Activated naive CD8-positive, alpha-beta T cell (primary cell): Measurements from ENCODE around the gene C11orf87.

Source experiments
- H3K27ac Mint-ChIP-seq: one replicate; pipeline ENCODE4 v1.8.0; 2021; ENCODE audit warnings: mixed read lengths
- H3K27me3 Mint-ChIP-seq: one replicate; pipeline ENCODE4 v1.8.0; 2021; ENCODE audit warnings: mixed read lengths
- H3K36me3 Mint-ChIP-seq: one replicate; pipeline ENCODE4 v1.8.0; 2021; ENCODE audit warnings: mixed read lengths
- H3K4me1 Mint-ChIP-seq: one replicate; pipeline ENCODE4 v1.8.0; 2021; ENCODE audit warnings: low read depth, mixed read lengths
- H3K4me3 Mint-ChIP-seq: one replicate; pipeline ENCODE4 v1.8.0; 2021; ENCODE audit warnings: mild to moderate bottlenecking, mixed read lengths
- H3K9me3 Mint-ChIP-seq: one replicate; pipeline ENCODE4 v1.8.0; 2021; ENCODE audit warnings: low read depth, mixed read lengths

The C11orf87 gene

DNA sequence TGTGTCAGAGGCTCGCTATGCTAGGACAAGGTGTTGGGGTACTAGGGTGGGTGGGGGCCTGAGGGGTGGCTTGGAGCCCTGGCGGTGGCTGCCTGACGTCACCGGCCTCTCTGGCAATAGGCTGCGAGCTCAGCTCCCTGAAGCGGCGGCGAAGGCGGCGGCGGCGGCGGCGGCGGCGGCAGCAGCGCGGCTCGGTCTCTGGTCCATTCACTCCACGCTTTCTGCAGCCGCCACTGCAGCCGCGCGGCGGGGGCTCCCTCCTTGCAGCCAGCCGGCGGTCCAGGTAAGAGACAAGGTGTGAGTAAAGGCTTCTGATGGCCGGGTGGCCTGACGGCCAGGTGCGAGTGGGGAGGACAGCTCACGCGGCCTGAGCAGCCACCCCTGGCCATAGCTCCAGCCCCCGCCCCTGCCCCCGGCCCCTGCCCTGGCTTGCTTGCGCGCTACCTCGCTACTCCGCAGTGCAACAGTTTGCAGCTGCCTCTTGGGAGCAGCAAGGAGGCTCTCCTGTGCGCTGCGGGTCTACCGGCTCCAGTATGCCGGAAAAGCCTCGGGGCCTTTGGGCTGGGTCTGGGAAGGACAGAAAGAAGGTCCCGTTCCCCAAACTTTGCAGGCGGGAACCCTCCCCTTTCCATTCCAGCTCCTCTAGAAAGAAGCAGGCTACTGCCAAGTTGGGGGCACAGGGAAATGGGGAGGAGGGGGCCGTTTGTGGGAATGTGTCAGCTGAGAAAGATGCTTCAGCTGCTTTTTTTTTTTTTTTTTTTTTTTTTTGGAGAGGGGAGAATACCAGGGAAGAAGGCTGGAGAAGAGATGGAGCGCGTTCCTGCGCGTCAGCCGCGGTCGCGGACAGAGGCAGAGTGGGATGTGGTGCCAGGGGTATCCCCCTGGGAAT lies at the start of gene C11orf87:
C11orf87 (plus strand) TSS at position 210 of the 889 bp plus-strand sequence. CDS start 1,444 bp downstream, outside the sequence.
- Mint-ChIP-seq H3K36me3 (no peaks in the 10 kb centered on the region), H3K9me3 (no peaks in the 10 kb centered on the region), H3K4me1 (peaks cover 4% of the 10 kb centered on the region), H3K27me3 (peaks cover 19% of the 10 kb centered on the region), H3K27ac (no peak within 1 kb of the TSS), H3K4me3 (no peak within 1 kb of the TSS)

GRCh38 chr11:109374032-109374431 lies 48.0 kb upstream of the C11orf87 start:
- peaks cover 3% of the 10 kb centered on the region for H3K27me3 Mint-ChIP-seq
- no peak overlapping the region for H3K27ac Mint-ChIP-seq
- H3K4me3 Mint-ChIP-seq = no peak overlapping the region
- H3K36me3 Mint-ChIP-seq = no peaks in the 10 kb centered on the region
- no peaks in the 10 kb centered on the region for H3K4me1 Mint-ChIP-seq
- H3K9me3 Mint-ChIP-seq = peaks cover 19% of the 10 kb centered on the region

GRCh38 chr11:109374441-109374840 lies 47.5 kb upstream of the C11orf87 start:
- Mint-ChIP-seq H3K27ac (no peak overlapping the region), H3K4me1 (no peaks in the 10 kb centered on the region), H3K27me3 (peaks cover 3% of the 10 kb centered on the region), H3K9me3 (peaks cover 18% of the 10 kb centered on the region), H3K36me3 (no peaks in the 10 kb centered on the region), H3K4me3 (no peak overlapping the region)

GRCh38 chr11:109377039-109377742 lies 44.8 kb upstream of the C11orf87 start:
- Mint-ChIP-seq H3K27ac (no peak overlapping the region), H3K36me3 (no peaks in the 10 kb centered on the region), H3K4me1 (no peaks in the 10 kb centered on the region), H3K4me3 (no peak overlapping the region), H3K27me3 (peaks cover 1% of the 10 kb centered on the region), H3K9me3 (peaks cover 4% of the 10 kb centered on the region)

DNA sequence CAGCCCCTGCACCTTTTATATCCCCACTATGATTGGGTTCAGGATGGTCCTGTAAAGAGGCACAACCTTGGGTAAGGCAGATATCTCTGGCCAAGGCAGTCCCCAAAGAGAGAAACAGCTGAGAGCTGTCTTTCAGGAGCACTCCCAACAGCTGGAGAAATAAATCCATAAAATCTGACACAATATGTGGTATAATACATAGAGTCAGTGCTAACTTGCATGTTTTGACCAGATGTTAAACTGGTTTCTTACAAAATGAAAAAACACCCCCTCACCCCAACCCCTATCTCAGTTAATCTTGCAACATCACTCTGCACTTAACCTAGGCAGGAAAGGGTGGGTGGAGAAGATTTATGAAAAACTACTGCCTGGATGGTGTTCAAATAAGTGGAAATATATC lies 44.0 kb upstream of the C11orf87 start:
- Mint-ChIP-seq H3K27ac (no peak overlapping the region), H3K4me3 (no peak overlapping the region), H3K36me3 (no peaks in the 10 kb centered on the region), H3K4me1 (no peaks in the 10 kb centered on the region), H3K27me3 (peaks cover 1% of the 10 kb centered on the region), H3K9me3 (peaks cover 4% of the 10 kb centered on the region)

- H3K4me1 Mint-ChIP-seq = no peaks in the 10 kb centered on the region
- H3K27me3 Mint-ChIP-seq = peaks cover 1% of the 10 kb centered on the region
- H3K36me3 Mint-ChIP-seq = no peaks in the 10 kb centered on the region
- no peaks in the 10 kb centered on the region for H3K9me3 Mint-ChIP-seq
- H3K4me3 Mint-ChIP-seq = no peak overlapping the region
- H3K27ac Mint-ChIP-seq = no peak overlapping the region
Observed at GRCh38 chr11:109383306-109383705, 38.7 kb upstream of the C11orf87 start.

DNA sequence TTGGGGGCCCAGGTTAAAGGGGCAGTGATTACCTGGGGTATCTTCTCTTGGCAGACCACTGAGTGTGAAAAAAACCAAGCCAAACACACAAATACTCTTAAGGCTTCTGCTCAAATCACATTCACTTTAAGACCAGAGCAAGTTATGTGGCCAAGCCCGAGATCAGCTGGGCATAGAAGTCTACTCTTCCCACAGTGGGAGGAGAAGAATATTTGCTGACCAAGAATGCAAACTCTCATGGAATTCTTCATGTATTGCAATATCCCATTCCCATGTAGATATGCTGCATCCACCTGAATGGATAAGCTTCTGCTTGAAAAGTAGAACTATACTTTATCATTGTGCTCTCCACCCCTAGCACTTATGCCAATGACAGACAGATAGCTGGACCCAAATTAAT lies 37.1 kb upstream of the C11orf87 start:
- Mint-ChIP-seq H3K27me3 (peaks cover 1% of the 10 kb centered on the region), H3K9me3 (no peaks in the 10 kb centered on the region), H3K27ac (no peak overlapping the region), H3K4me1 (no peaks in the 10 kb centered on the region), H3K4me3 (no peak overlapping the region), H3K36me3 (no peaks in the 10 kb centered on the region)

- H3K27me3 Mint-ChIP-seq = peaks cover 4% of the 10 kb centered on the region
- H3K27ac Mint-ChIP-seq = no peak overlapping the region
- H3K36me3 Mint-ChIP-seq = no peaks in the 10 kb centered on the region
- H3K4me1 Mint-ChIP-seq = no peaks in the 10 kb centered on the region
- H3K9me3 Mint-ChIP-seq = peaks cover 3% of the 10 kb centered on the region
- no peak overlapping the region for H3K4me3 Mint-ChIP-seq
Observed at GRCh38 chr11:109388982-109389381, 33.0 kb upstream of the C11orf87 start.

GRCh38 chr11:109390752-109391151 lies 31.2 kb upstream of the C11orf87 start:
- H3K4me3 Mint-ChIP-seq = no peak overlapping the region
- no peak overlapping the region for H3K27ac Mint-ChIP-seq
- peaks cover 3% of the 10 kb centered on the region for H3K9me3 Mint-ChIP-seq
- H3K27me3 Mint-ChIP-seq = peaks cover 2% of the 10 kb centered on the region
- no peaks in the 10 kb centered on the region for H3K36me3 Mint-ChIP-seq
- no peaks in the 10 kb centered on the region for H3K4me1 Mint-ChIP-seq

- Mint-ChIP-seq H3K4me1 (no peaks in the 10 kb centered on the region), H3K27me3 (no peaks in the 10 kb centered on the region), H3K9me3 (peaks cover 5% of the 10 kb centered on the region), H3K36me3 (no peaks in the 10 kb centered on the region), H3K4me3 (no peak overlapping the region), H3K27ac (no peak overlapping the region)
Observed at GRCh38 chr11:109401545-109401944, 20.4 kb upstream of the C11orf87 start.

GRCh38 chr11:109405671-109406070 lies 16.3 kb upstream of the C11orf87 start:
- Mint-ChIP-seq H3K4me3 (no peak overlapping the region), H3K27ac (no peak overlapping the region), H3K36me3 (no peaks in the 10 kb centered on the region), H3K9me3 (peaks cover 14% of the 10 kb centered on the region), H3K4me1 (no peaks in the 10 kb centered on the region), H3K27me3 (no peaks in the 10 kb centered on the region)

GRCh38 chr11:109416601-109417000 lies 5.4 kb upstream of the C11orf87 start:
- Mint-ChIP-seq H3K27me3 (peaks cover 11% of the 10 kb centered on the region), H3K4me3 (no peak overlapping the region), H3K9me3 (no peaks in the 10 kb centered on the region), H3K27ac (no peak overlapping the region), H3K4me1 (peaks cover 3% of the 10 kb centered on the region), H3K36me3 (no peaks in the 10 kb centered on the region)

- H3K9me3 Mint-ChIP-seq = no peaks in the 10 kb centered on the region
- H3K4me1 Mint-ChIP-seq = peaks cover 4% of the 10 kb centered on the region
- no peak overlapping the region for H3K27ac Mint-ChIP-seq
- peaks cover 21% of the 10 kb centered on the region for H3K27me3 Mint-ChIP-seq
- H3K36me3 Mint-ChIP-seq = no peaks in the 10 kb centered on the region
- no peak overlapping the region for H3K4me3 Mint-ChIP-seq
Observed at GRCh38 chr11:109422870-109423465, 978 bp downstream of the C11orf87 start.

- peaks cover 21% of the 10 kb centered on the region for H3K27me3 Mint-ChIP-seq
- H3K9me3 Mint-ChIP-seq = no peaks in the 10 kb centered on the region
- no peaks in the 10 kb centered on the region for H3K36me3 Mint-ChIP-seq
- H3K4me3 Mint-ChIP-seq = no peak overlapping the region
- peaks cover 4% of the 10 kb centered on the region for H3K4me1 Mint-ChIP-seq
- H3K27ac Mint-ChIP-seq = no peak overlapping the region
Observed at GRCh38 chr11:109423466-109424190, 1.6 kb downstream of the C11orf87 start.
